ENCODE data around the gene YTHDC2.

GRCh38 chr5:113520429-113520828 lies 6.9 kb downstream of the YTHDC2 start:
- TF ChIP-seq ZNF274 (IDR thresholded peaks at IDR 0.05; ENCODE audit: low read depth, low read length) (no peak), YY1 (IDR thresholded peaks at IDR 0.05; ENCODE audit: insufficient read depth, insufficient read length) (no peak), SUZ12 (IDR thresholded peaks at IDR 0.05; ENCODE audit: extremely low read depth, insufficient read depth, insufficient read length) (no peak)
